ENCODE measurements around the gene SVOP.
"Not testable (repeated sequence)": the region's sequence is repeated elsewhere in the genome, so short reads cannot be mapped to it uniquely, and the experiment has no call there.

The SVOP gene

DNA sequence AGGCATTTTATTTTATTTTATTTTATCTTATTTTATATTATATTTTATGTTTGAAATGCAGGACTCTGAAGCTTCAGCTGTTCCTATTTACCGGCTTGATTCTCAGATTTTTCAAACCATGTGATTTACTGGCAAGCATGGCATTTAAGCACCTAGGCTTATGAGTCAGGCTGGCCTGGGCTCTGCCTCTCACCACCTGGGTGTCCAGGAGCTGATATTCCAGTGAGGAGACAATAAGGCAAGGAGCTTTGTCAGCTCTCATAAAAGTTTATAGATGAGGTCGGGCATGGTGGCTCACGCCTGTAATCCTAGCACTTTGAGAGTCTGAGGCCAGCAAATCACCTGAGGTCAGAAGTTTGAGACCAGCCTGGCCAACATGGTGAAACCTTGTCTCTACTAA is 138.9 kb downstream of the SVOP start:
- no peak for DNase-seq

- no peak for DNase-seq
Measured at GRCh38 chr12:108879615-108880254, 141.1 kb downstream of the SVOP start, which contains the start of gene DAO. TSS of gene DAO (plus strand) at chr12:108880092. CDS start at chr12:108885007, 4,915 bp downstream.

GRCh38 chr12:108876550-108876949 is 144.3 kb downstream of the SVOP start:
- no peak for DNase-seq

GRCh38 chr12:108875682-108876361 is 145.0 kb downstream of the SVOP start:
- DNase-seq, result no peak

- DNase-seq, result no peak
Measured at GRCh38 chr12:108875280-108875679, 145.6 kb downstream of the SVOP start.

GRCh38 chr12:108868781-108869180 is 152.1 kb downstream of the SVOP start:
- no peak for DNase-seq

DNA sequence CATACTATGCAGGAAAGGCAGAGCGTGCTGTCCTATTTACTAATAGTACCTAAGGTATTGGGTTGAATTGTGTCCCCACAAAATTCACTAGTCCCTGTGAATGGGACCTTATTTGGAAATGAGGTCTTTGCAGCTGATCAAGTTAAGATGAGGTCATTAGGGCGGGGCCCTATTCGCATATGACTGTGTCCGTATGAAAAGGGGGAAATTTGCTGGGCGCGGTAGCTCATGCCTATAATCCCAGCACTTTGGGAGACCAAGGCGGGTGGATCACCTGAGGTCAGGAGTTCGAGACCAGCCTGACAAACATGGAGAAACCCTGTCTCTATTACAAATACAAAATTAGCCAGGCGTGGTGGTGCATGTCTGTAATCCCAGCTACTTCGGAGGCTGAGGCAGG is 154.8 kb downstream of the SVOP start:
- DNase-seq, result not testable (repeated sequence)

DNA sequence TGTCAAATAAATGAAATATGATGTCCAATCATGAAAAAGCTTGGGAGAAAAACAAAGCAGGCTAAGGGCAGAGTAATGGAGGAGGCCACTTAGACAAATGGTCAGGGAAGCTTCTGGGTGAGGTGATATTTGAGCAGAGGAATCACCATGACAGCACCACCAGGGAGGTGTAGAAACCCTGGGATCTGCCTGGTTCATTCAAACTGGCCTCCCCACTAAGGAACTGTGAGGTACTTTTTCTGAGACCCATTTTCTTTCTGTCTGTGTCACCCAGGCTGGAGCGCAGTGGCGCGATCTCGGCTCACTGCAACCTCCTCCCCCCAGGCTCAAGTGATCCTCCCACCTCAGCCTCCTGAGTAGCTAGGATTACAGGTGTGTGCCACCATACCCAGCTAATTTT is 155.7 kb downstream of the SVOP start:
- no peak for DNase-seq

GRCh38 chr12:108862588-108862959 is 158.3 kb downstream of the SVOP start:
- DNase-seq, result no peak

DNA sequence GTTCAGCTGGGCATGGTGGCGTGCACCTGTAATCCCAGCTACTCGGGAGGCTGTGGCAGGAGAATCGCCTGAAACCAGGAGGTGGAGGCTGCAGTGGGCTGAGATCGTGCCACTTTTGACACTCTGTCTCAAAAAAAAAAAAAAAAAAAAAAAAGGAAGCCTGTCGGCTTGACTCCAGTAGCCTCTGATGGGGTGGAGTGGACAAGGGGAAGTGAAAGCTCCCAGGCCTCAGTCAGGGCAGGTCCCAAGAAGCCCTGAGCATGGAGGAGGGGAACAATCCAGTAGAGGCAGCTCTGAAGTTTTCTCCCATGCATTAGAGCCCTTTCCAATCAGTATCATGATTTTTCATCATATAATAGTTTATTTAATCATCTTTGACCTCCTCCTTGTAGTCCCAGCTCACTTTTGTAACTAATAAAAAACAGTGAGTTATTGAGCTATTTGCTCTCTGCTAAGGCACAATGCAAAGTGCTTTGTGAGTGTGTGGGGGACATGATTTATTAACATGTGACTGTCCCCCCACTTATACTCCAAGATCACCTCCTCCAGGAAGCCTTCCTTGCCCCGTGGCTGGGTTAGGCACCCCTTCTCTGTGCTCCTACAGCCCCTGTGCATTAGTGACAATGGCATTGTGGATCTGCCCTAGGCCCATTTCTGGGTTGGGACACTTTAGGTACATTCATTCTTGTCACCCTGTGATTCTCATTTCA is 158.8 kb downstream of the SVOP start:
- DNase-seq, result no peak

- DNase-seq, result no peak
Measured at GRCh38 chr12:108860443-108860842, 160.4 kb downstream of the SVOP start.

DNA sequence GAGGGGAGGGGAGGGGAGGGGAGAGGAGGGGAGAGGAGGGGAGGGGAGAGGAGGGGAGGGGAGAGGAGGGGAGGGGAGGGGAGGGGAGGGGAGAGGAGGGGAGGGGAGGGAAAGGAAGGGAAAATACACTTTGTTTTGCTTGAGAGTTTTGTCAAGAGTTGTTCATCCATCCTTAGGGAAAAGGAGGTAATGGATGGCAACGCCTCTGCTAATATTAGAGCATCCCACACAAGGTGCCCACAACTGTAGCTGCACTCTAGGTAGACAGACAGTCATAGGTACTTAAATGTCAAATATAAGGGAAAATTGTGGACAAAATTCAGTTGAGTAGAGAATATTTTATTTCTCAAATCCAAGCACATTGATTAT is 161.0 kb downstream of the SVOP start:
- DNase-seq, result no peak

DNA sequence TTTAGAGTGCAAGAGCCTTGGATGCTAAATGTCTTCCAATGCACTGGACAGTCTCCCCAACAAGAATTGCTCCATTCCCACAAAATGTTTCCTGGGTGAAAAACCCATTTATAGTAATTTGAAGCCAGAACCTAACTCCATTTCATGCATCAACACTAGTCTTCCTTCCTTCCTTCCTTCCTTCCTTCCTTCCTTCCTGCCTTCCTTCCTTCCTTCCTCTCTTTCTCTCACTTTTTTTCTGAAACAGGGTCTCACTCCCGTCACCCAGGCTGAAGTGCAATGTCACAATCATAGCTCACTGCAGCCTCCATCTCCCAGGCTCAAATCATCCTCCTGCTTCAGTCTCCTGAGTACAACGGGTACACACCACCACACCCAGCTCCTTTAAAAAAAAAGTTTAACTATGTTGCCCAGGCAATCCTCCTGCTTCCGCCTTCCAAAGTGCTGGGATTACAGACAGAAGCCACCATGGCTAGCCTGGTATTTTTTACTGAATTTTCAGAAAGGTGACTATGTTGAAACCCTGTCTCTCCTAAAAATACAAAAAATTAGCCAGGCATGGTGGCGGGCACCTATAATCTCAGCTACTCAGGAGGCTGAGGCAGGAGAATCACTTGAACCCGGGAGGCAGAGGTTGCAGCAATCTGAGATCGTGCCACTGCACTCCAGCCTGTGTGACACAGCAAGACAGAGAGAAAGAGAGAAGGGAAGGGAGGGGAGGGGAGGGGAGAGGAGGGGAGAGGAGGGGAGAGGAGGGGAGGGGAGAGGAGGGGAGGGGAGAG is 161.5 kb downstream of the SVOP start:
- DNase-seq, result not testable (repeated sequence)

DNA sequence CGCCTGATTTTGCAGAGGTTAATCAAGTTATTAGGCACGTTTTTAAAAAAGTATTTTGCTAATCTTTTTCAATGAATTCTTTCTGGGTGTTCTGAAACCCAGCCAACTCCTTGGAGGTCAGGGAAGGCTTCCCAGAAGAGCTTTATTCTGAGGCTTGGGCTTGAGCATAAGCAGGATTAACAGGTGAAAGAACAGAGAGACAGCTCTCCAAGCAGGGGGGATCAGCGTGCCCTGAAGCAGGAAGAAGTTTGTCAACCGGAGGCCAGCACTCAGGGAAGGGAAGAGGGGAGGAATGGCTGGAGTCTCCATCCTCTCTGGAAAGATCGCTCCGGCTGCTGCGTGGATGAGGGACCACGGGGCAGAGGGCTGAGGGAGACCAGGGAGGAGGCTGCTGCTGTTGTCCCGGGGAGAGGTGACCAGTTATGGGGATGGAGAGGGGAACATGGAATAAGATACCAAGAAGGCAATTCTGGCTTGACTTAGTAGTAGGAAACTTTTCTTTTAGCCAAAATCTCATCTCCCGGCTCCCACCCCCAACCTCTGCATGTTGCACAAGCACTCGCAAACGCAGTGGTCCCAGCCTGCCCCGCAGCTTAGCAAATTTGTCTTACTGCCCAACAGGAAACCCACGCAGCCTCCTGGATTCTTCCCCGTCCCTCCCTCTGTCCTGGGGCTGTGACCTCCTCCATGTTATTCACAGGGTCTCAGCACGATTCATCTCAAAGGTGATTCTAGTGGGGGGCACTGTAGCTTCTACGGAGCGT is 162.4 kb downstream of the SVOP start:
- no peak for DNase-seq
